Stimulated activated CD4-positive, alpha-beta T cell treated with anti-CD3 and anti-CD28 coated beads, Interleukin-12 subunit alpha, Interleukin-12 subunit beta, amount 100 ng/mL, for 24 hours (primary cell): ENCODE data around the gene SURF2.
A peak's percentile ranks its signal among the peaks of the same experiment; 100 is the strongest.
"Not testable (repeated sequence)": the region's sequence is repeated elsewhere in the genome, so short reads cannot be mapped to it uniquely, and the experiment has no call there.

Experiments
- DNase-seq, 2 experiments: peaks; one replicate each; pipeline ENCODE4 v3.0.0-alpha.2; 2020; ENCODE audit warnings: low read depth in 2 of 2

The SURF2 gene

DNA sequence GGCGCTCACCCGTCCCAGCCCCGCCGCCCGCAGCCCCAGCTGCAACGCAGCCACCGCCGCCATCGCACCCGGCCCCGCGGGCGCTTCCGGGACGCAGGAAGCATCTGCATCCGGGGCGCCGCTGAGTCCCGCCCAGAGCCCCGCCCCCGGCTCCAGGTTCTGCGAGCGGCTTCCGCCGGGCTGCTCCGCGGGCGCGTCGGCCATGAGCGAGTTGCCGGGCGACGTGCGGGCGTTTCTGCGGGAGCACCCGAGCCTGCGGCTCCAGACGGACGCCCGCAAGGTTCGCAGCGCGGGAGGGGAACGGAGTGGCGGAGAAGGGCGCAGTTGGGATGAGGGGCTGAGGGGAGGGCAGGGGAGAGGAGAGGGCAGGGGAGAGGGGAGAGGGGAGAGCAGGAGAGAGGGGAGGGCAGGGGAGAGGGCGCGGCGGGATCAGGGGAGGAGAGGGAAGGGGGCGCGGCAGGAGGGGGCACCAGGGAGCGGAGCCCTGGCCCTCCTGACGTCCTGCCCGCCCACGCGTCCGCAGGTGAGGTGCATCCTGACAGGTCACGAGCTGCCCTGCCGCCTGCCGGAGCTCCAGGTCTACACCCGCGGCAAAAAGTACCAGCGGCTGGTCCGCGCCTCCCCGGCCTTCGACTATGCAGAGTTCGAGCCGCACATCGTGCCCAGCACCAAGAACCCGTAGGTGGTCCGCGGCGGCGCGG lies at the start of gene SURF2, which contains the start of gene SURF1:
SURF2 (plus strand) TSS at position 160 of the 701 bp plus-strand sequence; CDS start at position 203, 43 bp downstream.
SURF1 (minus strand) TSS at position 97 of the 701 bp plus-strand sequence; CDS start at position 63, 34 bp downstream.
- peak; percentile 81 to 92 for DNase-seq

DNA sequence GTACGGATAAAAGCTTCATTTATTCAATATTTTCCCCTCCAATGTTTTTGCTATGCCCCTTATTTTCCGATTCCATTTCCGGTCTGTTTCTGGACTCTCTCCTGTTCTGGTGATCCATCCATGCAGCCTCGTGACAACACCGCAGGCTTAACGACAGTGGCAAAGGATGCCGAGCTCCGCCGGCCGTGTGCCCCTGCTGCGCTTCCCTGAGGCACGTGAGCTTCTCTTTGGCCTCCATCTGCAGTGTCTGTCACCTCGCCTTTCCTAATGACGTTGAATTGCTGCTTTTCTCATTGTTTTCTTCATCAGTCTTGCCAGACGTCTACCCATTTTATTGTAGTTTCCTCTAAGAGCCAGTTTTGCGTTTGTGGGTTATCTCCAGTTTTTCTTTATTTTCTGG lies 49.0 kb upstream of the SURF2 start:
- DNase-seq, result no peak

DNA sequence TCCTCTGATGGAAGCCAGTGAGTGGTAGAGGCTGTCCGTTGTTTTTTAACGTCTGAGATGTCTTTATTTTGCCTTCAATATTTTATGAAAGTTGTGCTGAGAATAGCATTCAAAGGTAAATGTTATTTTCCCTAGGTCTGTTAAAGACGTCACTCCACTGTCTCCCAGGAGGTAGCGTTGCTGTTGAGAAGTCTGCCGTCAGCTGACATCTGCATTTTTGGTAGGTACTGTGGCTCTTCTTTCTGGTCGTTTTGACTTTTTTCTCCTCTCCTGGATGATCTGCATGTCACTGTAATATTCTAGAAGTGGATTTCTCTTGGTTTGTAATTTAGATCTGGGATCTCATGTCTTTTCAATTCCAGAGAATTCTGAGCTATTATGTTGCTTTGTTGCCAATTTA lies 46.7 kb upstream of the SURF2 start:
- no peak for DNase-seq

DNA sequence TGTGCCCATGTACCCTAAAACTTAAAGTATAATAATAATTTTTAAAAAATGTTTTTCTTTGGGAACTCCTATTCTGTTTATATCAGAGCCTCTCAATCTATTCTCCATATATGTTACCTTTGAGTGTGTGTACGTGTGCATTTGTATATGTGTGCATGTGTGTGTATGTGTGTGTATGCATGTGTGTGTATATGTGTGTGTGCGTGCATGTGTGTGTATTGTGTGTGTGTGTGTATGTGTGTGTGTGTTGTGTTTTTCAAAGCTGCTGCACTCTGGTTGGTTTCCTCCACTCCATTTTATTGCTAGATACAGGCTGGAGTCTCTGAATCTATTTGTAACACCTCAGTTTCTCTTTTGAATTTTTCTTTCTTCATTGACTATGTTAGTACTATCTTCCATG lies 40.4 kb upstream of the SURF2 start:
- no peak for DNase-seq

DNA sequence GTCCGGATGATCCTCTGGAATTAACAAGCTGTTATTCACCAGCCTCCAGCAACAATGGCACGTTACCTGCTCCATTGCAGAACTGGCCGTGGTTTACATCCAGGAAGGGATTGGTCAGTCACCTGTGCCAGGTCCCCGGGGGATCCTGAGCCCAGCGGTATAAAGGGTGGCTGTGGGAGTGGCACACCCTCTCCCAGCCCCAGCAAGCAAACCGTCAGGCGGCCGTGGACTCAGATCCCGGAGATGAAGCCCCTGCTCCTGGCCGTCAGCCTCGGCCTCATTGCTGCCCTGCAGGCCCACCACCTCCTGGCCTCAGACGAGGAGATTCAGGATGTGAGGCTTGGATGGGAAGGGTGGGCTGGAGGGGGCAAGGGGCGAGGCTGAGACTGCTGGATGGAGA lies 38.8 kb upstream of the SURF2 start:
- DNase-seq, result not testable (repeated sequence)

DNA sequence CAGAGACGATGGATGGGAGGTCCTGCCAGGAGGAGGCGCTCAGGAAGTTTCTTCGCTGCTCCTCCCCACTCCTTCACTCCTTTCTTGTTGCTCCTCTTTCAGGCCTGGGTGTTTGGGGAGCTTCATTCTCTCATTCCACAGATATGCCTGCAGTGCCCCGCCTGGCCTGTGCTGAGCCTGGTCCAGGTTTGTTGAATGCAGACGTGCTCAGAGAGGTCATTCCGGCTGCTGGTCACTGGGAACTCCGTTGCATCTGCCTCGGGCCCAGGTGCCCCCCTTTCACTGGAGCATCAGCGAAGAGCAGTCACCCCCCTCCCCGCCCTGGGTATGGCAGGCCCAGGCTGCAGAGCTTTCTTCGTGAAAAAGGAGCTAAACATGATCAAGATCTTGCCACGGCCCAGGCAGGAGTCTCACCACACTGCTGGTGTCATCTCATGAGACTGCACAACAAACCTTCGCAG lies 35.9 kb upstream of the SURF2 start:
- no peak for DNase-seq

DNA sequence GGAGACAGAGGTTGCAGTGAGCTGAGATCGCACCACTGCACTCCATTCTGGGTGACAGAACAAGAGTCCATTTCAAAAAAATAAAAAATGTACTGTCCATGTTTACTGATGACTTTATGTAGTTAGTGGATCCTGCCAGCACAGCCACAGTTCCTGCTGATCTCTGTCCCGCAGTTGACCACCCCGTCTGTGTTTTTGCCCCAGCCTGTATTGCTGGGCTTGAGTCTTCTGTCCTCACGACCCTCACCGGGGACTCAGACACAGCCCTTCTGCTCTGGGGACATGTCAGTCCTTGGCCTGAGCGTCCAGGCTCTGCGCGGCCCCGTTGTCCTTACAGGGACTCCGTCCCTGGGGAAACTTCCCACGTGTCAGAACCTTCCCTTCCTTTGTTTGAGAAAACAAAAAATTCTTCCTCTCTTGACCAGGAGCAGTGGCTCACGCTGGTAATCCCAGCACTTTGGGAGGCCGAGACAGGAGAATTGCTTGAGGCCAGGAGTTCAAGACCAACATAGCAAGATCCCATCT lies 34.9 kb upstream of the SURF2 start:
- no peak for DNase-seq

DNA sequence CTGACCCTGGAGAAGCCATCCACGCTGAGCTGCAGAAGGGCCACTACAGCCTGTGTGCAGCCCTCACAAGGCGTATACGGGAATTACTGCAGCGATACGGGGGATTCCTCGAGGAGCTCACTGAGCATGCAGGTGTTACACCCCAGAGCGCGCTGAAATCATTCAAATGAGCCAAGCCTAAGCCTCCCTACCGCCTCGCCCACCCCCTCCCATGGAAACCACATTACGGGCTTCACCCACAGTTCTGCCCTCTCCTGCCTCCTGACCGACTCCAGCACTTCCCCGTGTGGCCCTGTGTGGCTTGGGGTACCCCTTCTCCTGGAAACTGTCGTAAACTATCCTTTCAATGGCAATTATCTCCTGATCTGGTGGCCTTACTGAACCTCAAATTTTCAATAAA lies 33.6 kb upstream of the SURF2 start:
- no peak for DNase-seq

DNA sequence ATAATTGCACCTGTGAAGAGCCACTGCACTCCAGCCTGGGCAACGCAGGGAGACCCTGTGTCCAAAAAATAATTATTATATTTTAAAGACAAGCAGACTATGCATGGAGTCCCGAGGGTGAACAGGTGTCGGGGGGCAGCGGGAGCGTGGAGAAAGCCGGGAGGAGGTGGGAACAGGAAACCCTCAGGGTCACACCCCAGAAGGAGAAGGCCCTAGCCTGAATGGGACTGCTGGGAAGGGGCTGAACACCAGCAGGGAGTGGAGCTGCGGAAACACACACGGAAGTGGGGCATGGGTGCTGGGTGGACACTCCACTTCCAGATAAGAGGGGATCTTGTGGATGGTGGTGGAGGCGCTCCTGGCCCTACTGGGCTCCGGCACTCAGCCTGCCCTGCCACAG lies 33.1 kb upstream of the SURF2 start:
- DNase-seq, result no peak

DNA sequence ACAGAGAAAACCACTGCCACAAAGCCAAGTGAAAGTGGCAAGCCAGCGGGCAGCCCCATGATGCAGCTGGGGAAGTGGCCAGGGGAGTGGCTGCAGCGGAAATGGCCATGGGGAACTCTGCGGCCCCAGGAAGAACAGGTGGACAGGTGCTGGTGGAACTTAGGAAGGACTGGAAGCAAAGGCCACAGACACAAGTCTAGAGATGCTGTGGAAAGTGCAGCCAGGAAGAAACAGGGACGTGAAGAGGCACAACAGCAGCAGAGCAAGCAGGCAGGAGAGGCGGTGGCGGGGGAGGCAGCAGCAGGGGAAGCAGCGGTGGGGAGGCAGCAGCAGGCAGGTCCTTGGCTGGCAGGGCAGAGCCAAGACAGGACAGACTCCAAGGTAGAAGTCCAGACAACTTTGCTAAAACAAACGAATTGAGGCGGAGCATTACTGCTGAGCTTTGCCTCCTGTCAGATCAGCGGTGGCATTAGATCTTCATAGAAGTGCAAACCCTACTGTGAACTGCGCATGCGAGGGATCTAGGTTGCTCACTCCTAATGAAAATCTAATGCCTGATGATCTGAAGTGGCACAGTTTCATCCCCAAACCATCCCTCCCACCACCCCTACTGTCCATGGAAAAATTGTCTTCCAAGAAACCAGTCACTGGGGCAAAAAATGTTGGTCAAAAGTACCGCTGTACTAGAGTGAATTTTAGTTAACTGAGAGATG lies 32.2 kb upstream of the SURF2 start:
- DNase-seq, result no peak

DNA sequence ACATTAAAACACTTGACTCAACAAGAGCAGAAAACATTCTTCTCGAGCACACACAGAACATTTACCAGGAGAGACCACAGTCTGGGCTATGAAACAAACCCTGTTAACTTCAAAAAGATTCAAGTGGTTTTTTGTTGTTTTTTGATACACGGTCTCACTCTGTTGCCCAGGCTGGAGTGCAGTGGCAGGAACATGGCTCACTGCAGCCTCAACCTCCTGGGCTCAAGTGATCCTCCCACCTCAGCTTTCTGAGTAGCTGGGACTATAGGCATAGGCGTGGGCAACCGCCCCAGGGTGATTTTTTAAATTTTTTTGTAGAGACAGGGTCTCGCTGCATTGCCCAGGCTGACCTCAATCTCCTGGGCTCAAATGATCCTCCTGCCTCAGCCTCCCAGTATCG lies 29.3 kb upstream of the SURF2 start:
- DNase-seq, result not testable (repeated sequence)

DNA sequence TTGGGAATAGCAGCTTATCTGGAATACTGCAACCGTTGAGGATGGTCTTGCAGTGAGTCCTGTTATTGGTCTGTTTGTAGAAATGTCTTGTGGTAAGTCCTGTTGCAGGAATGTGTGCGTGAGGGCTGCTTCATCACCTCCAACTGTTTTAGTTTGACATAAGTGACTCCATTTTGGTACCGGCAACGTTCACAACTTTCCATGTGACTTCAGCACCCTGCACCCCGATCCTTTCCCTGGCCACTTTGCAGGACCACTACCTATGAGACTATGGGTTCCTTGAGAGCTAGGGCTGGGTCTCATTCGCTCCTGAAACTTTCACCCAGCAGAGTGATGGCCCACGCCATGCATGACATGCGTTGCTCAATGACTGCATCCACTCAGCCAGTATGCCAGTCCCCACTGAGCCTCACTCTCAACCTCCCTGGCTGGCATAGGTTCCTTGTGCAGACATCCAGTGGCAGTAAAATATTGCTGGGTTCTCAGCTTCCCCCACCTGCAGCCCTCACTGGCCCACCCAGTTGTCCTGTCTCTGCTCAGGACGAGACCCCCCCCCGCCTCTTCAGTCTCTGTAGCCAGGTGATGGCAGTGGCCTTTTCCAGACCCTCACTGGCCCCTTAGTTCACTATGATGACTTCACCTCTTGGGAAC lies 28.4 kb upstream of the SURF2 start:
- no peak for DNase-seq

DNA sequence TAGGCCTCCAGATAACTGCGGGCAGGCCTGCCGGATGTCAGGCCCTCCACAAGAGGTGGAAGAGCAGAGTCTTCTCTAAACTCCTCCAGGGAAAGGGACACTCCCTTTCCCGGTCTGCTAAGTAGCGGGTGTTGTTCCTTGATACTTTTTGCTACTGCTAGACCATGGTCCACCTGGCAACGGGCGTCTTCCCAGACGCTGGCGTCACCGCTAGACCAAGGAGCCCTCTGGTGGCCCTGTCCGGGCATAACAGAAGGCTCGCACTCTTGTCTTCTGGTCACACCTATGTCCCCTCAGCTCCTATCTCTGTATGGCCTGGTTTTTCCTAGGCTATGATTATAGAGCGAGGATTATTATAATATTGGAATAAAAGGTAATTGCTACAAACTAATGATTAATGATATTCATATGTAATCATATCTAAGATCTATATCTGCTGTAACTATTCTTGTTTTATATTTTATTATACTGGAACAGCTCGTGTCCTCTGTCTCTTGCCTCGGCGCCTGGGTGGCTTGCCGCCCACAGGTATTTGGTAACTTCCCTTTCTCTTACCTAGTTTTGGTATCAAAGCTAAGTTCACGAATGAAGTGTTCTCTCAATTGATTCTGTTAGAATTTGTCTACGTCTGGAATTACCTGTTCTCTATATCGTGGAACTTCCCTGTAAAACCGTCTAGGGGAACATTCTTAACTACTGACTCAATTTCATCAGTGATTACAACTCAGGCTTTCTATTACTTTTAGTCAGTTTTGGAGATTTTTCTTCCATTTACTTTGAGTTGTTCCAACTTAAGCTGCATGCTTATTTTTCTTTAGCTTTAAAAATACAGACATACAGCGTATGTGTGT lies 26.8 kb upstream of the SURF2 start:
- DNase-seq, result not testable (repeated sequence)

DNA sequence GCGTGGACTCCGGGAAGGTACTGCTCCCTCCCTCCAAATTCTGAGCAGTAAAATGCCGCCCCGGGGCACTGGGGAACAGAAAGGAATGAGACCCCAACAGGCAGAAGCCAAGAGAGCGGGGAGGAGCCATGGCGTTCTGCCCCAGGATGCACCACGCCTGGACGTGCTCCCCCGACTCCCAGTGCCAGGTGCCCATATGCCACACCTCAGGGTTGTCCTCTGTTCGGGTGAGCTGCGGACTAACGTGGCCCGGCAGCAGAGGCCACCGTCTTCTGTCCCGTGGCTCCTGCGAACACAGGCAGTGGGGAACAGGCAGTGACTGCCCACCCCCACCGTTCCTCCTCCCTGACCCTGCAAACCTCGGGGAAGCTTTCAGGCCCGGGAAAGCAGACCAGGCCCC lies 25.1 kb upstream of the SURF2 start:
- no peak for DNase-seq

DNA sequence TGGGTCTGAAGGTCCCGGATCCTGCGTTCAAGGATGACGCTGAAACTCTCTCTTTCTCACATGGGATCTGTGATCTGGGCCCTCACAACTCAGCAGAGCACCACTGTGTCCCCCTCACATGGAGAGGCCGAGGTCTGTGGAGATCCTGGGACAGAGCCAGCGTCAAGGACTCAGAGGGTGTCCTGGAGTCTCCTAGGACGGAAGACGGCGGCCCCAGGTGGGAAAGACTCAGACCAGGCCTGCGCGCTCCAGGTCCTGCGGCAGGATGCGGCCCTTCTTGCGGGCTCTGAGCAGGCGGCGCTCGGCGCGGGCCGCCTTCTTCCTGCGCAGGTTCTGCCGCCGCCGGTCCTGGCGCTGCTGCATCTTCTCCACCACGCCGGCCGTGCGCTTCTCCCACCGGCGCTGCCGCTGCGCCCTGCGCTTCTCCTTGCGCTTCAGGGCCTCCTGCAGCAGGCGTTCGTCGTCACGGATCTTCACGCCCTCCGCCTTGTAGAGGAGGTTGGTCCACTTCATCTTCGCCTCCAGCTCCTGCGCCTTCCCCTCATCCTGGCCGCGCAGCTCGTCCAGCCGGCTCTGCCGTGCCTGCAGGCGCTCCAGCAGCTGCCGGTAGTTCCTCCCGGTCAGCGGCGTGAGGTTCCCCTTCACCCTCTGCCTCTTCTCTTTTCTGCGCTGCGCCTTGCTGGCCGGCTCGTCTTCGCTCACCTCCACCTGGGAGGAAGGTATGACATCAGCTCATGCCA lies 24.5 kb upstream of the SURF2 start:
- DNase-seq, result no peak

DNA sequence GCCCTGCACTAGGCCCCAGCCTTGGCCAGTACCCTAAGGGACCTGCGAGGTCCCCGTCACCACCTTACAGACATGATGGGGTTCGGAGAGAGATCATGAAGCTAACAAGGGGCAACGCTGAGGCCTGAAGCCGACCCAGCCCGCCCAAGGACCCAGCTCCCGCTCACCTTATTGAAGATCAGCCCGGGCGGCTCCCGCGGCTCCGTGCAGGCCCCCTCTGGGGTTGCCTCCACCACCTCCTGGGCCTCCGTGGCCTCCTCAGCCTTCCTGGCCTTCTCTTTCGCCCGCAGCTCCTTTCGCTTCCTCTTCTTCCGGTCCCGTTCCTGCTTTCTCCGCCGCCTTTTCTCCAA lies 24.0 kb upstream of the SURF2 start:
- DNase-seq, result no peak

DNA sequence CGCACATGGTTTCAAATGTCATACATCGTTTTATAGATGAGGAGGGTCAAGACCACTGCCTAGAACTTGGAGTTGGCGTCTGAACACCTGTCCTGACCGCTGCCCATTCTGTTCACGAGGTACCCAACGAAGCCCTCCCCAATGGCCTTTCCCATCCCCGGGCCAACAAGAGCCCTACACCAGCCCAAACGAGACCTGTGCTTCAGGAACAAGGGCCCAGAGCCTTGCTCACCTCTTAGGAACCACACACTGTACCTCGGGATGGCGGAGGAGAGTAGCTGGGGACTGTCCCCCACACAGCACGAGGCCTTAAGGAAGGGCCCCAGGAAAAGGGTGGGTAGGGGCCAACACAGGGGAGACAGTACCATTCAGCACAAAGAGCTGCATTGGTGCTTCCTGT lies 23.3 kb upstream of the SURF2 start:
- DNase-seq, result no peak

DNA sequence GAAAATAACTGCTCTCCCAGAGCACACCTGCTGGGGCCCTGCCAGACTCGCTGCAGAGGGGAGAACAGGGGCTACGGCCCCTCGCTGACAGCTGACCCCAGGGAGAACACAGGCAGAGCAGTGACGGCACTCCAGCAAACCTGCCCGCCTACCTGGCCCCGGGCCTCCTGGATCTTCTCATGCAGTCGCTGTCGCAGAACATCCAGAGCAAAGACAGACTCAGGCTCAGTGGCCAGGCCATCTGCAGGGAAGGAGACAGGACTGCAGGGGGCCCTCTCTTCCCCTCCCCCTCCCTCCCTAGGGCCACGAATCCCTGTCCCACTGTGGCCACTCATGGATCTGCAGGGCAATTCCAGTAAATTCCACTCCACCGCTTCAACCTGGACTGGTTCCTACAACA lies 22.8 kb upstream of the SURF2 start:
- no peak for DNase-seq

DNA sequence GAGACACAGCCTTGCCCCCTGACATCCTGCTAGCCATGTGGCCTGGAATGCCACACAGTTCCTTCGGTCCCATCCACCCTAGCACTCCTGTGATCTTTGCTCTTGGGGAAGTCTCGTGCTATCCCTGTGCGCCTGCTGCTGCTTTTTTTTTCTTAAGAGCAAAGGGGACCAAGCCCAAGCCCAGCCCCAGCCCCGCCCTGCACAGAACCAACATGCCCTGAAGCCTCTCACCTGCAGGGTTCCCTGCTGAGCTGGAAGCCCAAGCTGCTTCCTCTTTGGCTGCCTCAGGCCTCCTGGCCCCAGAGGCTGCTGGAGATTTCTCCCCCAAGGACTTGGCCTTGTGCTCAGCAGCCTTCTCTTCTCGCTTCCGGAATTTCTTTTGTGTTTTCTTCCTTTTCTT lies 22.2 kb upstream of the SURF2 start:
- no peak for DNase-seq

DNA sequence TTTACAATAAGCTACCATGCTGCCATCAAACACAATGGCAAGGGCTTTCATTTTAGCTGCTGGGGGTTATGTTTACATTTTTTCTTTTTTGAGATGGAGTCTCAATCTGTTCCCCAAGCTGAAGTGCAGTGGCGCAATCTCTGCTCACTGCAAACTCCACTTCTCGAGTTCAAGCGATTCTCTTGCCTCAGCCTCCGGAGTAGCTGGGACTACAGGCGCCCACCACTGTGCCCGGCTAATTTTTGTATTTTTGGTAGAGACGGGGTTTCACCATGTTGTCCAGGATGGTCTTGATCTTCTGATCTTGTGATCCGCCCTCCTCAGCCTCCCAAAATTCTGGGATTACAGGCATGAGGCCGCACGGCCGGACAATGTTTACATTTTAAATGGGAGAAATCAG lies 21.5 kb upstream of the SURF2 start:
- not testable (repeated sequence) for DNase-seq
